Epidermal melanocyte (primary cell): ENCODE measurements around the gene ACSS3.

Experiments used
- DNase-seq: peaks from one replicate; pipeline ENCODE4 v3.0.0; 2011; ENCODE audit warnings: low spot score; ENCODE audit not compliant: insufficient read length

The ACSS3 gene

DNA sequence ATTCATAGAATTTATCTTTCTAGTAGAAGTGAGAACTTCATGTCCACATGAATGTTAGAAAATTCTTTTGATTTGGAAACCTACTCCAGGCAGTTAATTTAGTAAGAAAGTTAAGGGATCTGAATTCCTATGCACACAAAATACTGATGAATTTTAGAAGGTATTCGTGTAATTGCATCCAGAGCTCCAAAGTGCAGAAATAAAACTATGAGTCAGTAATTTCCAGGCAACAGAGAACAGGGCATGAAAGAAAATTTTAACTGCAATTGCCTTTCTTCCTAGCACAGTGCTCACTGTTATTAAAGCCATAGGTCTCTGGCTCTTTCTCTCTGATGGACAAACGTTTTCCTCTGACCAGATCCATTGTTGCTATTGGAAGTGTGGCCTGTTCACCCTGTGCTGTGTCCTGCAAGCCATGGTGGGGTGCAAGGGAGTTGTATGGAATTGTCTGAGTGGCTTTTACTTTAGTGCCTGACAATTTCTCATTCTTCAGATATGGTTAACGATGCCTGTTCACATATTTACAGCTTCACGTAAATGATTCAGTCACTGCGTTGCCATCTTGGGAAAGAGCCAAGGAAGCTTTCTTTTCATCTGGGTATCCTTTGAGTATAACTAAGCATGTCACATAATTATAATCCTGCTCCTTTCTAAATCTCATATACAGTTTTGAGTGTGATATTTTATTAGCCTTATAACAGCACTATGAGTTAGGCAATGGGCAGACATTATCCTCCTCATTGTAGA is 145.1 kb downstream of the ACSS3 start:
- DNase-seq = no peak

DNA sequence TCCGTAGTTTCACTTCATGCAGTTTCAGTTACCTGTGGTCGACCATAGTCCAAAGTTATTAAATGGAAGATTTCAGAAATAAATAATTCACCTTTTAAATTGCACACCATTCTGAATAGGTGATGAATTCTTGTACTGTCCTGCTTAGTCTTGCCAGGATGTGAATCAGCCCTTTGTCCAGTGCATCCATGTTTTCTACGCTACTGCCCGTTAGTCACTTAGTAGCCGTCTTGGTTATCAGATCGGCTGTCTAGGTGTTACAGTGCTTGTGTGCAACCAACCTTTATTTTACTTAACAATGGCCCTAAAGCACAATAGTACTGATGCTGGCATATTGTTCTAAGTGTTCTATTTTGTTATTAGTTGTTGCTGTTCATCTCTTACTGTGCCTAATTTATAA is 146.7 kb downstream of the ACSS3 start:
- DNase-seq = no peak

GRCh38 chr12:81229759-81230158 is 151.9 kb downstream of the ACSS3 start:
- no peak for DNase-seq

- no peak for DNase-seq
Measured at GRCh38 chr12:81231574-81232368, 153.9 kb downstream of the ACSS3 start.

DNA sequence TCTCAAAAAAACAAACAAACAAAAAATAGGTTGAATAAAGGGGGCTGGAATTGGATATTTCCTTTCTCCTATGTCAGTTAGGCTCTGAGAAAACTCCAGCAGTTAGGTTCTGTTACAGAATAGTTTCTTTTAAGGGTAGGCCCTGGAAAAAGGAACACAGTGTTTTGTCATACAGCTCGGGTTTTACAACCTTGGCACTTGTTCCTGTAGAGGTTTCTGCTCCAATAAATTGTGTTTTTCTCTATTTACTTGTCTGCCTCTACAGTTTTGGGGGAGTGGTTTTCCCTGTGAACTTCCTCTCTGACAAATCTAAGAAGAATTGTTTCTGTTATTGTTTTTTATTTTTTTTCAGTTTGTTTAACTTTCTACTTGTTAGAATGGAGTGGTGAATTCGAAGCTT is 167.6 kb downstream of the ACSS3 start:
- DNase-seq = no peak

GRCh38 chr12:81245907-81246570 is 168.2 kb downstream of the ACSS3 start:
- no peak for DNase-seq

DNA sequence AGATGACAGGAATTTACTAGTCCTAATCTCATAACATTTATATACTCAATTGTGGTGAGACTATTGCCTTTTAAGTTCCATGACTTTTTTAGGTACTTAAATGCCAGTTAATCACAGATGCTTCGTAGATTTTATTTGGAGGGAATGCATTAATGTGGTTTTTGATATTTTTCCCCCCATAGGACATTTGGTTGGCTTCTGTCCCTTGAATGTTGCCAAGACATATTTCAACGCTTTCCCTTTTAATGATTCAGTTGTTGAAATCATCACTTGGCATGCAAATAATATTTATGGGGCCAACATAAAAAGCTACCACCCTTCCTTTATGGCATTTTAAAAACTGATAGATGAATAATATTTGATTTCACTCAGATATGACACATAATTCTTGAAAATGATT is 172.1 kb downstream of the ACSS3 start:
- DNase-seq = no peak

- no peak for DNase-seq
Measured at GRCh38 chr12:81252228-81252627, 174.3 kb downstream of the ACSS3 start.

GRCh38 chr12:81253360-81253759 is 175.5 kb downstream of the ACSS3 start:
- no peak for DNase-seq

GRCh38 chr12:81255456-81255855 is 177.6 kb downstream of the ACSS3 start:
- DNase-seq = no peak

DNA sequence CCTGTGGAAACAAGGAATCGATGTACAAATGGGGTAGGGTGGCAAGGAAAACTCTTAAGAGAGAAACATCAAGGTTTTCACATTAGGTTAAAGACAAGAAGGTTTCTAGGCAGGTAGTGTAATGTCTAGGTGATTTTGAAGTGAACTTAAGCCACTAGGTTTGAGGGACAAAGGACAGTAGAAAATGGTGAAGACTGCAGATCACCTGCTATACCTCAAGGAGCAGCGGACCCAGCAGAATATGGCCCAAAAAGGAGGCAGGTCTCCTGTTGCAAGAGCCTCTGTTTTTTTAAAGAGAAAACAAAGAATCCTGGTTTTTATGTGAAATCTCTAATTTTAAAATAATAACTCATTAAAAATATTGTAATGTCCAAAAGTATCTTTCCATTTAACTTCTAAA is 178.1 kb downstream of the ACSS3 start:
- DNase-seq = no peak

- no peak for DNase-seq
Measured at GRCh38 chr12:81257947-81258551, 180.2 kb downstream of the ACSS3 start.

DNA sequence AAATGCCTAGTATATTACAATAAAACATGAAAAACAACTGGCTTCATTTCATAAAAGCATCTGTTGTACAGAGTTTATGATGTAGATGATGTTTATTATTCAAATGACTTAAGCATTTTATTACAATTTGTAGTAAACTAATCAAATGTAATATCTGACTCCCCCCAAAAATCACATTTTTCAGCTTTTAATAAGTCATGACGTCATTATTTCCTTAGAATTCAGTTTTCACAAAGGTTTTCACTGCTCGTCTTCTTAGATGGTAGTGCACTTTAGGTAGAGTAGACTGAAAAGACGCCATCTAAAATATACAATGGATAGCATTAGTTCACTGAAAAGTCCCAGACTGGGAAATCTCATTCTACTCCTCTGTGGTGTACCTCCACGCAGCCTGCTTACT is 181.5 kb downstream of the ACSS3 start:
- no peak for DNase-seq

GRCh38 chr12:81261508-81262207 is 183.8 kb downstream of the ACSS3 start:
- DNase-seq = no peak

- DNase-seq = no peak
Measured at GRCh38 chr12:81263072-81263471, 185.2 kb downstream of the ACSS3 start.

DNA sequence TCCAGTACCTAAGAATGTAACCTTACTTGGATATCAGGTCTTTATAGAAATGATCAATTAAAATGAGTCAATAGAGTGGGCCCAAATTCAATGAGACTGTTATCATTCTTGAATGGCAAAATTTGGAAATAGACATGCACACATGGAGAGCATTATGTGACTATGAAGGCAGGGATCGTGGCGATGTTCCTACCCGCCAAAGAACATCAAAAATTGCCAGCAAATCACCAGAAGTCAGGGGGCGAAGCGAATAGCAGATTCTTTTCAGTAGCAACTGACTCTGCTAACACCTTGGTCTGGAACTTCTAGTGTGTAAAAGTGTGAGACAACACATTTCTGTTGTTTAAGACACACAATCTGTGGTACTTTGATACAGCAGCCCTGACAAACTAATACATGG is 192.5 kb downstream of the ACSS3 start:
- DNase-seq = no peak

DNA sequence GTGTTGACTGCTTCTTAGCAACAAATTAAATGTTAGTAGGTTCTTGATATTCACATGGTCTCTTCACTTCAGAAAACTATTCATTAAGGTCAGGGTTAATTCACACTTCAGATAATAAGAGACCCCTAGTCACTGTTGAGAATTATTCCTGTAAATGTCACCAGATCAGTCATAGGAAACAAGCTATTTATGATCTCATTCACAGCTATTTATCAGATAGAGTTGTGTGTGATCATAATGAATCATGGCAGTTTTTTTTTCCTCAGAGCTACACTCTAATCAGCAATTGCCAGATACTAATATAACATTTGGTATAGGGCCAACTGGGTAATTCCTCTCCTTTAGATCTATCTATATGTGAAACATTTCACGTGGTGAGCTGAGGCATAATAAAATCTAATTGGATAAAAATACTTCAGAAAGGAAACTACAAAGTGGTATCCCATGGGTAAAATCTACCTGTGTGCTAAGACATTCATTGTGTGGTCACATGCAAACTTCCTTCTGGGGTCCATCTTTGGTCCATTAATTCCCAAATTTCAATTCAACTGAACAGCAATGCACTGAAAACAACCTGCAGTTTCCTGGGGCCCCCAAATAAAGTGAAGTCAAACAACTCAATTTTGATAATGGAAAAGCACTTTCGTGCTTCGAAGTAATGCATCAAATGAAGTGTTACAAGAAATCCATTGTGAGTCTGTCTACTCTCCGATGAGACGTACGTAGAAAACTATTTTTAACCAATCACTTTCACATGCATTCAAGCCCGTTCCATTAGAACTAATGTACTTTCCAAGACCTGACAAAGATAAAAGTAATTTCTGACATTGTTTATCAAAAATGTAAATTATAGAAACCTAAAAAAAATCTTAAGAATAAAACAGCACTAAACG is 197.0 kb downstream of the ACSS3 start:
- DNase-seq = no peak

- no peak for DNase-seq
Measured at GRCh38 chr12:81284137-81284536, 206.3 kb downstream of the ACSS3 start.

- no peak for DNase-seq
Measured at GRCh38 chr12:81288651-81289050, 210.8 kb downstream of the ACSS3 start.
